ENCODE results near the gene NFIB.

DNA sequence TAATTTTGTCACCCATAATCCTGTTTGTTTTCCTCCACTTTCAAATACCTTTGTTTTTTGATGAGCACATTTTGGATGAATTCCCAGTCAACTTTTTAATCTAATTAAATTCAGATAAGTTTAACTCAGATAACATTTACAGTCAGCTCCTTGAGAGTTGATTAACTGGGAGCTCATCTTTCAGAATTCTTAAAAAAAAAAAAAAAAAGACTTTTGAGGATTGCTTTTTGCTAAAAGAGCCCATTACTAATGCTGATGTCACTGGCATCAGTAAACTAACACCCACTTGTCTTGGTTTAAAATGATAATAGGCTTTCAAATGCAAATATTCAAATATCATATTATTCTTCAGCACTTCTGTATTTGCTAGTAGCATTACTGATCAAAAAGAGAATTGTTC is 47.1 kb upstream of the NFIB start:
- TF ChIP-seq POLR2A (IDR thresholded peaks at IDR 0.05; ENCODE audit: low read depth, low read length) = no peak
- TF ChIP-seq POLR2AphosphoS5 (IDR thresholded peaks at IDR 0.05; ENCODE audit: insufficient read depth, low read depth, low read length) = no peak
- no peak for TF ChIP-seq JUN (IDR thresholded peaks at IDR 0.05; ENCODE audit: borderline replicate concordance, insufficient read depth, insufficient read length, low read depth)
- TF ChIP-seq CTCF (IDR thresholded peaks at IDR 0.05; ENCODE audit: extremely low read depth in 1 of 2, insufficient read depth in 1 of 2, low read depth in 1 of 2, low read length in 2 of 2) = no peak
- TF ChIP-seq, protein P1, sequence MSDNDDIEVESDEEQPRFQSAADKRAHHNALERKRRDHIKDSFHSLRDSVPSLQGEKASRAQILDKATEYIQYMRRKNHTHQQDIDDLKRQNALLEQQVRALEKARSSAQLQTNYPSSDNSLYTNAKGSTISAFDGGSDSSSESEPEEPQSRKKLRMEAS (IDR thresholded peaks at IDR 0.05; ENCODE audit: insufficient read depth, insufficient read length) = no peak
- TF ChIP-seq FOS (IDR thresholded peaks at IDR 0.05; ENCODE audit: borderline replicate concordance, insufficient read depth, low read length) = no peak
- TF ChIP-seq EZH2 (IDR thresholded peaks at IDR 0.05; ENCODE audit: borderline replicate concordance, low read depth, low read length, severe bottlenecking) = no peak

Measured in endothelial cell of umbilical vein (primary cell).